Urinary bladder (tissue), 4 donors: ENCODE measurements around the gene RPRD2. TPM values are rescaled to one million over a fixed set of nuclear protein-coding genes. Genes with fewer than 3 reads are reported as not detected.

Experiments
- DNase-seq: peaks from one replicate; pipeline ENCODE4 v3.0.0-alpha.2; 2015; ENCODE audit errors: extremely low spot score
- H3K27ac ChIP-seq: one replicate; pipeline ENCODE4 v1.5.1; 2013; ENCODE audit warnings: low read depth, mild to moderate bottlenecking, moderate library complexity
- H3K36me3 ChIP-seq: one replicate; pipeline ENCODE4 v1.6.1; 2013; ENCODE audit warnings: mild to moderate bottlenecking, moderate library complexity; ENCODE audit not compliant: insufficient read depth
- H3K4me1 ChIP-seq: one replicate; pipeline ENCODE4 v1.6.1; 2013; ENCODE audit warnings: mild to moderate bottlenecking, moderate library complexity; ENCODE audit not compliant: insufficient read depth
- H3K4me3 ChIP-seq: one replicate; pipeline ENCODE4 v1.5.1; 2013; ENCODE audit warnings: low read depth, low read length
- WGBS: extraction: QIAGEN DNeasy Blood & Tissue Kit; methylation state at CpG from one replicate; pipeline ENCODE4 v1.1.7; 2013; 5-methylcytosine and 5-hydroxymethylcytosine counted together
- polyA plus RNA-seq: library from polyadenylated mRNA; stranded (reverse); fragments of 200-250 nt; gene quantifications from one replicate; pipeline ENCODE4 v1.2.3, GENCODE V29; 2013
- total RNA-seq: library from RNA; depleted of rRNA; stranded (reverse); fragments of >200 nt; gene quantifications from one replicate; pipeline ENCODE4 v1.2.3, GENCODE V29; 2014
- donor health status: healthy with polysubstance abuse.
- donor health status: healthy.

RPRD2 gene
- total and polyA plus RNA-seq, 2 donors = 19.3 to 23.4 TPM

DNA sequence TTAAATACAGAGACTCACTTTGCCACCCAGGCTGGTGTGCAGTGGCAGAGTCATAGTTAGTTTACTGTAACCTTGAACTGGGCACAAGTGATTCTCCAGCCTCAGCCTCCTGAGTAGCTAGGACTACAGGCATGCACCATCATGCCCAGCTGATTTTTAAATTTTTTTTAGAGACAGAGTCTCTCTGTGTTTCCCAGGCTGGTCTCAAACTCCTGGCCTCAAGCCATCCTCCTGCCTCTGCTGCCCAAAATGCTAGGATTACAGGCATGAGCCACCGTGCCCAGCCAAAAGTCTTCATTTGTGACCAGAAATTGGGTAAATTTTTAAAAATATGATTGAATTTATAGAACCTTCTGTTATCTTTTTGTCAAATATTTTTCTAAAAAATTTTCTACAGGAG lies 105.3 kb downstream of the RPRD2 start:
- Histone ChIP-seq H3K4me3 (no peak overlapping the region), H3K36me3 (peaks cover 4% of the 10 kb centered on the region), H3K27ac (no peak overlapping the region), H3K4me1 (no peaks in the 10 kb centered on the region)
- WGBS = 59% methylated on average over 1 of the region's 1 CpG
- DNase-seq = no peak

DNA sequence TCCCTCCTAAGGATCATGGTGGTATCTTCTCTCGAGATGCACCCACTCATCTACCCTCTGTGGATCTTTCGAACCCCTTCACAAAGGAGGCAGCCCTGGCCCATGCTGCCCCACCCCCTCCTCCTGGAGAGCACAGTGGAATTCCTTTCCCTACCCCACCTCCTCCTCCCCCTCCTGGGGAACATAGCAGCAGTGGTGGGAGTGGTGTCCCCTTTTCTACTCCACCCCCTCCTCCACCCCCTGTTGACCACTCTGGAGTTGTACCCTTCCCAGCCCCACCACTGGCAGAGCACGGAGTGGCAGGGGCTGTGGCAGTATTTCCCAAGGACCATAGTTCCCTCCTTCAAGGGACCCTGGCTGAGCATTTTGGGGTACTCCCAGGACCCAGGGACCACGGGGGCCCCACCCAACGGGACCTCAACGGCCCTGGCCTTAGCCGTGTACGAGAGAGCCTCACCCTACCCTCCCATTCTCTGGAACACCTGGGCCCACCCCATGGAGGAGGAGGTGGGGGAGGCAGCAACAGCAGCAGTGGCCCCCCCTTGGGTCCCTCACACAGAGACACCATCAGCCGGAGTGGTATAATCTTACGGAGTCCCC lies 108.8 kb downstream of the RPRD2 start:
- 93% methylated on average over 10 of the region's 10 CpGs for WGBS
- H3K4me3 ChIP-seq = no peak overlapping the region
- H3K4me1 ChIP-seq = peaks cover 2% of the 10 kb centered on the region
- no peak overlapping the region for H3K27ac ChIP-seq
- no peak for DNase-seq
- peaks cover 3% of the 10 kb centered on the region for H3K36me3 ChIP-seq

DNA sequence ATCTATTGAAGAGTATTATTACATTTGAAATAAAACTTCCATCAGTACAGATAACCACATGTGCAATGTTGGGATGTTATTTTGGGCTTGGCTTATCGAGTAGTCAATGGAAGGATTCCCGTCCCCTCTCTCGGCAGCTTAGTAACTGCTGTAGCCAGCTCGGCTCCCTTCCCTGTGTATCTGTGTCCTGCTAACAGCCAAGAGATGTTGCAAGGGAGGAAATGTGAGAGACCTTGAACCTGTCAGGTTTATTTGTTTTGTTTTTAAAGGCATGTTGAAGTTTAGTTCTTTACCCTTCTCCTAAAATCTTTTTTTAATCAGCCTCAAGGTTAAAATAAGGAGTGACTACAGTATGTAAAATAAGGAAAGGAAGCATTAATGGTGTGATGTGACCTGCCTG lies 109.7 kb downstream of the RPRD2 start:
- H3K27ac ChIP-seq = no peak overlapping the region
- H3K4me3 ChIP-seq = no peak overlapping the region
- WGBS = 56% methylated on average over 4 of the region's 4 CpGs
- no peak for DNase-seq
- H3K4me1 ChIP-seq = peaks cover 3% of the 10 kb centered on the region
- peaks cover 3% of the 10 kb centered on the region for H3K36me3 ChIP-seq

DNA sequence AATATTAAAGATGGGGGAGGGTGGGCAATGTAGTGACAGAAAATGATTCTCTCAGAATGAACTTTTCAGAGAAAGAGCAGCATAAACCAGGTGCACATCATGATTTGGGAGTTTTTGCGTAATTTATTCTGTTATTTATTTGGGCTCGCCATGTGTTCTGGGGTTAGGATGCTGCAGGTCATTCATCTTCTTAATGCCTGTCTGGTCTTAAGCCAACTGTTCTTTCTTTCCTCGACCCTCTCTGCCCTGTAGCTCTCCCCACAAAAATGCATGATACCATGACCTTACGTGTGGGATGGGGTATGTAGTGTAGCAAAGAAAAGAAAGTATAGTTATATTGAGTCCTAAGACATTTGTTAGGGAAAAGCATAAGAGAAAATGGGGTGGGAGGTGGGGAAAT lies 110.9 kb downstream of the RPRD2 start:
- no peak for DNase-seq
- Histone ChIP-seq H3K4me1 (peaks cover 3% of the 10 kb centered on the region), H3K36me3 (peaks cover 3% of the 10 kb centered on the region), H3K4me3 (no peak overlapping the region), H3K27ac (no peak overlapping the region)
- WGBS = 60% methylated on average over 4 of the region's 4 CpGs

DNA sequence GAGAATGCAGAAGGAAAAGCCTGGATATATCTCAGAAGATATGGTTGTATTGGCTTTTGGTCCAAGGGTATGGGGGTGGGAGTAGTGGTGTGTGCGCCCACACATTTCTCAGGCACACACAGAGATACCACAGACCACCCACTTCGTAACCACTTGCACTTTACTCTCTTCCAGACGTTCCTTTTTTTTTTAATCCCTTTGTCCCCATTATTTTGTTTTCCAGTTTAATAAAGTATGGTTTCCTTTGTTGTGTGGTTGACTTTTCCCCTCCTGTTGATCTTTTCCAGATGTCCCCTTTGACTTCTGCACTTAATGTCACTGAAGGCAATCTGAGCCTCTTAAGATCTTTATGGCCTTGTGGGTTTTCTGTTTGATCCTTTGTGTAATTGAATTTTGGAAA lies 112.8 kb downstream of the RPRD2 start:
- DNase-seq = no peak
- 56% methylated on average over 3 of the region's 3 CpGs for WGBS
- Histone ChIP-seq H3K4me1 (peaks cover 3% of the 10 kb centered on the region), H3K4me3 (no peak overlapping the region), H3K36me3 (peaks cover 3% of the 10 kb centered on the region), H3K27ac (no peak overlapping the region)

DNA sequence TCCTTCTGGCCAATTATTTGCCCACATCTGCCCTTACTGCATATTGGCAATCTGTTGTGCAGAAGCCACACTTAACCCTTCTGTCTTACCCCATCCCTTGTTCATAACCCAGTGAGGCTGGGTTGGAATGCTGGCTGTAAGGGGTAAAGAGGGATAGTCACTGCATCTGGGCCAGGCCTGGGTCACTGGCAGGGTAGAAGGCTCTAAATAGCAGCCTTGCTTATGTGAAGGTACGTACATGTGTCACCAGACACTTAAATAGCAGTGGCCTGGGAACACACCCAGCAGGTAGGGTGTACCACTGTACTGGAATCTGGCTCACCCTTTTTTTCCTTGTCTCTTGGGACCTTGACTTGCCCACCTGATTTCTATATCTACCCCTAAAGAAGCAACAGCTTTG lies 113.4 kb downstream of the RPRD2 start:
- peaks cover 3% of the 10 kb centered on the region for H3K4me1 ChIP-seq
- WGBS = 60% methylated on average over 1 of the region's 1 CpG
- H3K4me3 ChIP-seq = no peak overlapping the region
- DNase-seq = no peak
- no peak overlapping the region for H3K27ac ChIP-seq
- no peaks in the 10 kb centered on the region for H3K36me3 ChIP-seq

DNA sequence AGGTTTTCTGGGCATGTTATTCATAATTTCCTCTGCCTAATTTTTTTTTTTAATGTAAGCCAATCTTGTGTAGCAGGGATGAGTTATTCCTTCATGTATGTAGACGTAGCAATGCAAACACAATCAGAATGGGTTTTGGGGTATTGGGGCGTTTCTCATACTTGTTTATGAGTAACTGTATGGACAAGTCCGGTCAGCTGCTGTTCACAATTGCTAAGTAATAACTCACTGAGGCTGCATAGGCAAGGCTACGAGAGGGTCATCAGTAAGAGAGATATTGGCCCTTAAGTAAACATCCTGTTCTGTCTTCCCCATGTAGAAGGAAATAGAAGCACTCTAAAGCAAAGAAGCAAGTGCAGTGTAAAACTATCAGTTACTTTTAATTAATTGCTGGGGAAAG lies 113.8 kb downstream of the RPRD2 start:
- peak; percentile 7 for DNase-seq
- WGBS = 45% methylated on average over 4 of the region's 4 CpGs
- Histone ChIP-seq H3K36me3 (no peaks in the 10 kb centered on the region), H3K4me1 (peaks cover 3% of the 10 kb centered on the region), H3K27ac (peak overlapping the region; percentile 16), H3K4me3 (no peak overlapping the region)

DNA sequence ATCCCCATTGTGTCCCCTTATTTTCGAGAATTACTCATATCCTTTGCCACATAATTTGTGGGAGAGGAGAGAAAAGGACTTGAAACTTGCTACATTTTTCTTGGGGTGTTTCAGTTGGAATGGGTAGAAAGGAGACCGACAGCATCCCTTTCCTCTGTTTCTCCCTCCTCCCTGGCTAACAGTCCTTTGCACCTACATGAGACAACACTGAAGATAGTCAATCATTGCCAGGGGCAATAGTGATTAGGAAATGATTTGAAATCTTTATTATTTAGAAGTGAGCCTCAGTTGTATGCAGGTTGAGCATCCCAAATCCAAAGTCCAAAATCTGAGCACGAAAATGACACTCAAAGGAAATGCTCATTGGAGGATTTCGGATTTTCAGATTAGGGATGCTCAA lies 115.4 kb downstream of the RPRD2 start:
- Histone ChIP-seq H3K4me1 (peaks cover 3% of the 10 kb centered on the region), H3K27ac (no peak overlapping the region), H3K4me3 (no peak overlapping the region), H3K36me3 (no peaks in the 10 kb centered on the region)
- DNase-seq = no peak
- WGBS = 83% methylated on average over 4 of the region's 4 CpGs

DNA sequence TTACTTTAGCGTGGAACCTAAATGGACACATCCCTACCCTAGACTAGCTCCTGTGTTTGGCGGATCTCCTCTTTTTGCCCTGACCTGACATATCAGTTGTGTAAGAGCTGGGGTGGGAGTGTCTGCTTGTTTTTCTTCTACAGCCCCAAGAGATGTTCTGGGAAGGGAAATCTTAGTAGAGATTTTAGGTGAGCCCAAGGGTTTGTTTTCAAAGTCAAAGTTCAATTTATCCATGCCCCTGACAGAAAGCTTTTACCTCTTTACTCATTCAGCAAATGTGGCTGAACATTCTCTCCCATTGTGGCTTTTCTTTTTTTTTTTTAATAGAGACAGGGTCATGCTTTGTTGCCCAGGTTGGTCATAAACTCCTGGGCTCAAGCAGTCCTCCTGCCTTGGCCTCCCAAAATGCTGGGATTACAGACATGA lies 116.0 kb downstream of the RPRD2 start:
- 75% methylated on average over 2 of the region's 2 CpGs for WGBS
- no peak for DNase-seq
- H3K36me3 ChIP-seq = no peaks in the 10 kb centered on the region
- H3K27ac ChIP-seq = no peak overlapping the region
- H3K4me1 ChIP-seq = peaks cover 2% of the 10 kb centered on the region
- no peak overlapping the region for H3K4me3 ChIP-seq

DNA sequence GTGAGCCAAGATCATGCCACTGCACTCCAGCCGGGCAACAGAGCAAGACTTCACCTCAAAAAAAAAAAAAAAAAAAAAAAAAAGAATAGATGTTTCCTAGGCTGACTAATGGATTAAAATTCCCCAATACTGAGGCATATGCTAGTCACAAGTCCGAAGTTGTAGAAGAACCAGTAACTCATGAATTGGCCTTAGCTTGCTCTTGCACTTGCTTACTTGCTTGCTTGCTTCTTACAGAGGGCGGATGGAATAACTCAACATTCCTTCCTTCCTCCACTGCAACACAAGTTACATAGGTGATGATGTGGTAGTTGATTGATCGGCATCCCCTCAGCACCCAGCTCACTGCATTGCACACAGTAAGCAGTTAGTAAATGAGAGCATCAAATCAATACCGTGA lies 120.5 kb downstream of the RPRD2 start:
- Histone ChIP-seq H3K4me1 (no peaks in the 10 kb centered on the region), H3K36me3 (no peaks in the 10 kb centered on the region), H3K4me3 (no peak overlapping the region), H3K27ac (no peak overlapping the region)
- no peak for DNase-seq
- WGBS = 83% methylated on average over 5 of the region's 5 CpGs

DNA sequence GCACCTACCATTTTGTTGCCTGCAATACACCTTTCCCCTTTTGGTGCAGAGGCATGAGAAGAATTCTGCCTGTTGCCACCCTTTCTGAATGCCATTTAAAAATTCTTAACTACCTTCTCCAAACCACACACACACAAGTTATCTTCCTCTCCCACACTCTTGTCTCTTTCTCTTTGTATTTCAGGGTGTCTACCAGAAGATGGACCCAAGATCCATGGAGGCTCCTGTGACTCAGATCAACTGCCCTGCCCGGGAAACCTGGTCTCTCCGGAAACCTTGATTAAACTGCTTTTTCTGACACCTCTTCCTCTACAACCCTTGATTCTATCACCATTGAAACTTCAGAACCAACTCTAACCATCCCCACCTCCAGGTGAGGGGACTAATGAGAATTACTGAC lies 120.9 kb downstream of the RPRD2 start:
- 17% methylated on average over 2 of the region's 2 CpGs for WGBS
- H3K4me3 ChIP-seq = no peak overlapping the region
- no peak for DNase-seq

DNA sequence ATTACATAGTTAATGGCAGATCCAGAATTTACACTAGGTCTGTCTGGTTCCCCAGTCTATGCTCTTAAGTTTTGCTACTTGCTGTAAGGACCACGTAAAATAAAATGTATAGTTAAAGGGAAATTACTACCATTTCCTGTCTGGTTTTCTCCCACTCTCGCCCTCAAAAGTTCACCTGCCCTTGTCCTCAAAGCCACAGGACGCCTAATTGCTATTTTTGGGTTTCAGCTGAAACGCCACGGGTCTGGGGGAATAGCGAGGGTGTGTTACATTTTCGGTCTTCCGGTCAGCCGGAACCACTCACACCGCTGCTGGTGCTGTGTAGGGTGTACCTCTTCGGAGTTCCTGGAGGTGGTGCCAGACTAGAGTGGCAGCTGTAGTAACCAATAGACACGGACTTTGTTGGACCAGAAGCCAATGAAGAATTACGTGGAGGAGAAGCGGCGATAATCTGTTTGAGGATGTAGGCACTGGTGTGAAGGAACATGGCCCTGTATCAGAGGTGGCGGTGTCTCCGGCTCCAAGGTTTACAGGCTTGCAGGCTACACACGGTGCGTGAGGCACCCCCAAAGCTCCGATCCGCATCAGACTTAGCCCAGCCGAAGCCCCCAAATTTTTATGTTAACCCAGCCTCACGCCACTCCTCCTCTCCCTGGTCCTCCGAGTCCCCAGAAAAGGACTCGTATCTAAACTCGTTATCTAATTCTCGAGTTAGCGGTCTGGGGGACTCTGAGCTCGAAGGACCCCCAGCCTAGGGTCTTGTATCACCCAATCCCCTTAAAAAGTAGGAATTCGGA lies 123.2 kb downstream of the RPRD2 start, which contains the start of gene TARS2:
Gene TARS2, plus strand, starts transcription at position 454 of the 797 bp plus-strand sequence. Its CDS starts 32 bp downstream, at position 486.
- WGBS = under 1% methylated on average over 30 of the region's 30 CpGs
- no peak within 1 kb of the TSS for H3K27ac ChIP-seq
- H3K4me3 ChIP-seq = peak within 1 kb of the TSS; percentile 58
- peak; percentile 95 for DNase-seq
- no peaks in the 10 kb centered on the region for H3K4me1 ChIP-seq
- peaks cover 1% of the 10 kb centered on the region for H3K36me3 ChIP-seq

More for the DNA sequence above, 120.9 kb downstream of the RPRD2 start:
- H3K4me1 ChIP-seq = no peaks in the 10 kb centered on the region
- H3K36me3 ChIP-seq = no peaks in the 10 kb centered on the region
- H3K27ac ChIP-seq = no peak overlapping the region

DNA sequence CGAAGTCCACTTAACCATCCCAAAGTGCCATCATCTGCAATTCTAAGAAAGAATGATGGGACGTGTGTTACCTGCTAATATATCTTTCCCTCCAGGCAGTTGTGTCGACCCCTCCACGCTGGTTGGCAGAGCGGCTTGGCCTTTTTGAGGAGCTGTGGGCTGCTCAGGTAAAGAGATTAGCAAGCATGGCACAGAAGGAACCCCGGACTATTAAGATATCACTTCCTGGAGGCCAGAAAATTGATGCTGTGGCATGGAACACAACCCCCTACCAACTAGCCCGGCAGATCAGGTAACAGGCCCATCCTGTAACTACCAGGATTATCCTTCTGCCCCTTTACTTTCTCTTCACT lies 123.8 kb downstream of the RPRD2 start:
- no peaks in the 10 kb centered on the region for H3K4me1 ChIP-seq
- 6% methylated on average over 7 of the region's 7 CpGs for WGBS
- no peak for DNase-seq
- H3K36me3 ChIP-seq = peaks cover 3% of the 10 kb centered on the region
- no peak overlapping the region for H3K27ac ChIP-seq
- peak overlapping the region; percentile 58 for H3K4me3 ChIP-seq

DNA sequence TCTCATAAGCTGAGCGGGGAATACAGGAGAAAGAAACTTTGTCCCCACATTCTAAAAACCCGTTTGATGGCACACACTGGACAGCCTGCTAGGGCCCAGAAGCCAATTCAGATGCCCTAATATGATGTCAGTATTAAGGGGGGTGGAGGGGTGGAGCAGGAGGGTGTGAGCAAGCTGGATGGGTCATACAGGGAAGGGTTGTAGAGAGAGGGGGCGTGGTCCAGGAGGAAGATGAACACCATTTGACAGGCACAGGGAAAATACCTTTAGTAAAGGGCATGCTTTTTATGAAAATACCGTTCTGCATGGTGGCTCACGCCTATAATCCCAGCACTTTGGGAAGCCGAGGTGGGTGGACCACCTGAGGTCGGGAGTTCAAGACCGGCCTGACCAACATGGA lies 129.2 kb downstream of the RPRD2 start:
- DNase-seq = no peak
- no peak overlapping the region for H3K27ac ChIP-seq
- H3K36me3 ChIP-seq = peaks cover 3% of the 10 kb centered on the region
- no peak overlapping the region for H3K4me3 ChIP-seq
- H3K4me1 ChIP-seq = no peaks in the 10 kb centered on the region
- WGBS = 98% methylated on average over 8 of the region's 8 CpGs
